HEK293 (cell line): ENCODE results near the gene PLEKHA6.

Experiments
- EGR2 ChIP-seq: fragments of 450-650 bp; formaldehyde crosslinking; IDR thresholded peaks from 2 replicates; pipeline ENCODE4 v1.5.1; 2016; ENCODE audit warnings: low read depth, missing biosample characterization, missing genetic modification characterization
- HOXA7 ChIP-seq: sonication (generic); formaldehyde crosslinking; IDR thresholded peaks from 2 replicates; pipeline ENCODE4 v1.8.1; 2022; ENCODE audit warnings: missing genetic modification reagents, borderline replicate concordance
- ZBTB1 ChIP-seq: fragments of 450-650 bp; formaldehyde crosslinking; IDR thresholded peaks from 2 replicates; pipeline ENCODE4 v1.5.1; 2016; ENCODE audit warnings: missing biosample characterization, missing genetic modification characterization
- ZNF24 ChIP-seq: fragments of 450-650 bp; formaldehyde crosslinking; IDR thresholded peaks from 2 replicates; pipeline ENCODE4 v1.5.1; 2016; ENCODE audit warnings: missing biosample characterization, missing genetic modification characterization
- ZNF426 ChIP-seq: fragments of 450-650 bp; formaldehyde crosslinking; IDR thresholded peaks from 2 replicates; pipeline ENCODE4 v1.5.1; 2017; ENCODE audit warnings: missing biosample characterization, missing genetic modification characterization, mild to moderate bottlenecking, inconsistent platforms, moderate library complexity

GRCh38 chr1:204286831-204287421 is 72.8 kb downstream of the PLEKHA6 start:
- TF ChIP-seq EGR2 (tag by site-specific recombination): peak; percentile 77
- no peak for TF ChIP-seq ZBTB1 (tag by site-specific recombination)
- TF ChIP-seq ZNF24: no peak
- no peak for TF ChIP-seq ZNF426
- TF ChIP-seq HOXA7 (CRISPR knock-in tag): no peak
